Endodermal cell (in vitro differentiated cells): ENCODE data around the gene NEIL3. TPM values are rescaled to one million over a fixed set of nuclear protein-coding genes. Genes with fewer than 3 reads are reported as not detected.

Experiments
- DNase-seq: peaks from one replicate; pipeline ENCODE4 v3.0.0-alpha.2; 2017
- H3K27ac ChIP-seq: 2 replicates; pipeline ENCODE4 v1.5.1; 2013; ENCODE audit warnings: mild to moderate bottlenecking, low read depth, low read length, moderate library complexity
- H3K27me3 ChIP-seq: 2 replicates; pipeline ENCODE4 v1.6.1; 2013; ENCODE audit warnings: mild to moderate bottlenecking, low read length, moderate library complexity; ENCODE audit not compliant: insufficient read depth, control insufficient read depth, poor library complexity, severe bottlenecking
- H3K36me3 ChIP-seq: 2 replicates; pipeline ENCODE4 v1.7.0; 2013; ENCODE audit warnings: mild to moderate bottlenecking, low read length, moderate library complexity; ENCODE audit not compliant: control insufficient read depth, insufficient read depth
- H3K4me1 ChIP-seq: one replicate; pipeline ENCODE4 v1.7.0; 2013; ENCODE audit warnings: low read length; ENCODE audit not compliant: control insufficient read depth, insufficient read depth
- H3K4me3 ChIP-seq: 2 replicates; pipeline ENCODE4 v1.5.1; 2013; ENCODE audit warnings: mild to moderate bottlenecking, low read length, moderate library complexity
- H3K9ac ChIP-seq: 2 replicates; pipeline ENCODE4 v1.6.1; 2013; ENCODE audit warnings: mild to moderate bottlenecking, low read length, moderate library complexity; ENCODE audit not compliant: poor library complexity, severe bottlenecking; ENCODE audit errors: extremely low read depth
- H3K9me3 ChIP-seq: 2 replicates; pipeline ENCODE4 v1.6.1; 2013; ENCODE audit warnings: mild to moderate bottlenecking, low read length, moderate library complexity; ENCODE audit not compliant: control insufficient read depth
- H3K27ac Mint-ChIP-seq: 2 replicates; pipeline ENCODE4 v1.8.0; 2020; ENCODE audit warnings: mixed read lengths
- H3K27me3 Mint-ChIP-seq: 2 replicates; pipeline ENCODE4 v1.8.0; 2021; ENCODE audit warnings: mild to moderate bottlenecking, mixed read lengths; ENCODE audit not compliant: insufficient read depth
- H3K36me3 Mint-ChIP-seq: 2 replicates; pipeline ENCODE4 v1.8.0; 2020; ENCODE audit warnings: low read depth, mixed read lengths
- H3K4me1 Mint-ChIP-seq: 2 replicates; pipeline ENCODE4 v1.8.0; 2020; ENCODE audit warnings: mixed read lengths
- H3K4me3 Mint-ChIP-seq: 2 replicates; pipeline ENCODE4 v1.8.0; 2020; ENCODE audit warnings: mild to moderate bottlenecking, moderate library complexity, mixed read lengths
- H3K9me3 Mint-ChIP-seq: 2 replicates; pipeline ENCODE4 v1.8.0; 2020; ENCODE audit warnings: mild to moderate bottlenecking, mixed read lengths
- WGBS, 2 experiments: methylation state at CpG; one replicate each; pipeline versions ENCODE4 v1.1.5 to v1.1.7; 2013; ENCODE audit warnings: missing lambda C conversion rate in 2 of 2, mixed read lengths in 1 of 2; ENCODE audit not compliant: insufficient coverage in 1 of 2, insufficient read length in 1 of 2; 5-methylcytosine and 5-hydroxymethylcytosine counted together
- total RNA-seq, 2 donors: library from RNA; stranded (reverse); fragmentation: NEBNext Ultra II Directional in 1 of 2; extraction: Animal tissue kit (Norgen Biotek cat#: 25700) in 1 of 2; gene quantifications; 2 replicates in 1 of 2; 3 replicates in 1 of 2; pipeline ENCODE4 v1.2.1, GENCODE V29; 2021
- TF ChIP-seq, protein P1 (sequence below): fragments of 200-600 bp; sonication (generic); conservative IDR thresholded peaks from 2 replicates; pipeline ENCODE4 v1.5.0; 2021; ENCODE audit warnings: antibody characterized with exemption, mild to moderate bottlenecking

NEIL3 gene
- total RNA-seq, 2 donors from 2014 or later = 9.1 to 15.1 TPM

DNA sequence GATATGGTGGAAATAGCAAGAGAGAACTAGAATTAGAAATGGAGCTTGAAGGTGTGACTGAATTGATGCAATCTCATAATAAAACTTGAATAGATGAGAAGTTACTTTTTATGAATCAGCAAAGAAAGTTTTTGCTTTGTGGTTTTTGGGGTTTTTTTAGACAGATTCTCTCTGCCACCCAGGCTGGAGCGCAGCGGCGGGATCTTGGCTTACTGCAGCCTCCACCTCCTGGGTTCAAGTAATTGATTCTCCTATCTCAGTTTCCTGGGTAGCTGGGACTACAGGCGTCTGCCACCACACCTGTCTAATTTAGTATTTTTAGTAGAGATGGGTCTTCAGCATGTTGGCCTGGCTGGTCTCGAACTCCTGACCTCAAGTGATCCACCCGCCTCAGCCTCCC, 23.7 kb upstream of the NEIL3 start:
- H3K4me1 Mint-ChIP-seq = no peaks in the 10 kb centered on the region
- H3K27me3 Mint-ChIP-seq = no peaks in the 10 kb centered on the region
- DNase-seq = no peak
- H3K4me3 Mint-ChIP-seq = no peak overlapping the region
- H3K9me3 Mint-ChIP-seq = no peaks in the 10 kb centered on the region
- H3K9me3 ChIP-seq = no peaks in the 10 kb centered on the region
- no peaks in the 10 kb centered on the region for H3K36me3 Mint-ChIP-seq
- no peaks in the 10 kb centered on the region for H3K4me1 ChIP-seq
- H3K9ac ChIP-seq = no peak overlapping the region
- no peaks in the 10 kb centered on the region for H3K36me3 ChIP-seq
- no peak overlapping the region for H3K4me3 ChIP-seq
- no peaks in the 10 kb centered on the region for H3K27me3 ChIP-seq
- TF ChIP-seq, protein P1, sequence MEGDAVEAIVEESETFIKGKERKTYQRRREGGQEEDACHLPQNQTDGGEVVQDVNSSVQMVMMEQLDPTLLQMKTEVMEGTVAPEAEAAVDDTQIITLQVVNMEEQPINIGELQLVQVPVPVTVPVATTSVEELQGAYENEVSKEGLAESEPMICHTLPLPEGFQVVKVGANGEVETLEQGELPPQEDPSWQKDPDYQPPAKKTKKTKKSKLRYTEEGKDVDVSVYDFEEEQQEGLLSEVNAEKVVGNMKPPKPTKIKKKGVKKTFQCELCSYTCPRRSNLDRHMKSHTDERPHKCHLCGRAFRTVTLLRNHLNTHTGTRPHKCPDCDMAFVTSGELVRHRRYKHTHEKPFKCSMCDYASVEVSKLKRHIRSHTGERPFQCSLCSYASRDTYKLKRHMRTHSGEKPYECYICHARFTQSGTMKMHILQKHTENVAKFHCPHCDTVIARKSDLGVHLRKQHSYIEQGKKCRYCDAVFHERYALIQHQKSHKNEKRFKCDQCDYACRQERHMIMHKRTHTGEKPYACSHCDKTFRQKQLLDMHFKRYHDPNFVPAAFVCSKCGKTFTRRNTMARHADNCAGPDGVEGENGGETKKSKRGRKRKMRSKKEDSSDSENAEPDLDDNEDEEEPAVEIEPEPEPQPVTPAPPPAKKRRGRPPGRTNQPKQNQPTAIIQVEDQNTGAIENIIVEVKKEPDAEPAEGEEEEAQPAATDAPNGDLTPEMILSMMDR = no peak
- H3K27ac Mint-ChIP-seq = no peak overlapping the region
- 96 to 100% methylated on average over 2 to 6 of the region's 6 CpGs for WGBS, 2 experiments
- H3K27ac ChIP-seq = no peak overlapping the region

DNA sequence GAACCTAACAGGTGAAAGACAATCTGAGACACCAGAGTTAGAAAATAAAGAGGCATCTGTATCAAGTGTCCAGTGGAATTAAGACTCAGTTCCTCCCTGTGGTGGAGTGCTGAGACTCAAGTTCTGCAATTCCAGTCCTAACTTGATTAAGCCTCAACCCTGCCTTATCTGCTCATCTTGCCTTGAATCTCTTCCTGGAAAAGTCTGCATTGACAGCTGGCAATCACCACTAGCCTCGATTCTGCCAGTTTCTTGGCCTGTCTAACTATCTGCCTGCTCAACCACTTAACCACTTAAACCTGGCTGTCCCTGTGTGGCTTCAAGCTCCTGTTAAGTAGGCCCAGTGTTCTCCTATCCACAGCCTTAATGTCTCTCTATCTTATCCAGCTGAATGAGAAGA, 22.4 kb upstream of the NEIL3 start:
- no peaks in the 10 kb centered on the region for H3K36me3 ChIP-seq
- Mint-ChIP-seq H3K4me1 (no peaks in the 10 kb centered on the region), H3K9me3 (no peaks in the 10 kb centered on the region), H3K36me3 (no peaks in the 10 kb centered on the region), H3K4me3 (no peak overlapping the region), H3K27ac (no peak overlapping the region), H3K27me3 (no peaks in the 10 kb centered on the region)
- DNase-seq = no peak
- H3K9ac ChIP-seq = no peak overlapping the region
- H3K4me1 ChIP-seq = no peaks in the 10 kb centered on the region
- TF ChIP-seq, protein P1 = no peak
- no peak overlapping the region for H3K4me3 ChIP-seq
- 93% methylated on average over 1 of the region's 1 CpG; no CpG with 5 or more reads in 1 of the 2 experiments for WGBS, 2 experiments
- no peak overlapping the region for H3K27ac ChIP-seq
- no peaks in the 10 kb centered on the region for H3K27me3 ChIP-seq
- H3K9me3 ChIP-seq = no peaks in the 10 kb centered on the region

DNA sequence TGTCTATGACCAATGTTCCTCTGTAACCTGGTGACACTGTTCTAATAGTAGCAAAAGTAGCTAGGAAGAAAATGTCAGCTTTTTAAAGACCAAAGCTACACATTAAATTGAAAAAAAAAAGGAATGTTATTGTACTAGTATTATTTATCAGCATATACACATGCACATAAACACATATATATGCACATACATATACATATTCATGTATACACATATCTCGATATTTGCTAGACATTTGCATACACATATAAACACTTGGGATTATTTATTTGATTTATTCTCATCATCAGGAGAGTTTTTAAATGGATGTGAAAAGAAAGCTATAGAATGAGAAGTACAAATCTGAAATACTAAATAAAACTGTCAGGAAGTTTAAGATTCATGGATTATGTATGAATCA, 21.3 kb upstream of the NEIL3 start:
- Histone ChIP-seq H3K4me3 (no peak overlapping the region), H3K9ac (no peak overlapping the region), H3K27me3 (no peaks in the 10 kb centered on the region), H3K27ac (no peak overlapping the region), H3K9me3 (no peaks in the 10 kb centered on the region), H3K4me1 (no peaks in the 10 kb centered on the region), H3K36me3 (no peaks in the 10 kb centered on the region)
- TF ChIP-seq, protein P1 = no peak
- Mint-ChIP-seq H3K4me1 (no peaks in the 10 kb centered on the region), H3K4me3 (no peak overlapping the region), H3K27ac (no peak overlapping the region), H3K36me3 (no peaks in the 10 kb centered on the region), H3K9me3 (no peaks in the 10 kb centered on the region), H3K27me3 (no peaks in the 10 kb centered on the region)
- 83% methylated on average over 1 of the region's 1 CpG; no CpG with 5 or more reads in 1 of the 2 experiments for WGBS, 2 experiments
- no peak for DNase-seq
